ENCODE measurements around the gene MYL6B. TPM values are rescaled to one million over a fixed set of nuclear protein-coding genes. Genes with fewer than 3 reads are reported as not detected.

Gene MYL6B
- total RNA-seq, 4 donors from 2014 or later, result 28.5 to 39.4 (median 33.6) TPM

- Histone ChIP-seq H3K4me1 (peaks cover 52 to 73% (median 64%) of the 10 kb centered on the region in 4 donors), H3K9me3 (no peaks in the 10 kb centered on the region), H3K4me3 (peak overlapping the region in 1 of 4 donors; percentile 22), H3K36me3 (peaks cover 5 to 22% (median 21%) of the 10 kb centered on the region in 4 donors), H3K27me3 (no peaks in the 10 kb centered on the region), H3K27ac (replicated peaks in 1 of 4) (peak overlapping the region; percentile 79 to 98 (median 96))
- TF ChIP-seq POLR2AphosphoS5 (IDR thresholded peaks at IDR 0.05) (no peak), CTCF (IDR thresholded peaks at IDR 0.05) (no peak), POLR2A (IDR thresholded peaks at IDR 0.05; ENCODE audit: low read depth) (no peak), EP300 (IDR thresholded peaks at IDR 0.05) (no peak)
- no peak for DNase-seq (ENCODE audit: extremely low spot score)
- intact Hi-C loops (cut with DNase I), result loop anchor here (1.0 to 10.0 kb wide), 4 partner anchors 33 to 508 kb away; partner anchors contain the start of genes BAZ2A, SMARCC2 and SPRYD4
- 41% methylated on average over 3 of the region's 3 CpGs for WGBS
Measured at GRCh38 chr12:56126732-56127239, 25.6 kb upstream of the MYL6B start.

- intact Hi-C loops (cut with DNase I), result loop anchor here (2.0 to 10.0 kb wide), 3 partner anchors 61 to 507 kb away; partner anchors contain the start of genes BAZ2A, SMARCC2 and SPRYD4
- peaks cover 45 to 66% (median 58%) of the 10 kb centered on the region in 4 donors for H3K4me1 ChIP-seq
- H3K36me3 ChIP-seq, result peaks cover 11 to 25% (median 23%) of the 10 kb centered on the region in 4 donors
Measured at GRCh38 chr12:56127485-56127887, 24.9 kb upstream of the MYL6B start.

GRCh38 chr12:56127888-56128669 is 24.3 kb upstream of the MYL6B start, which contains the start of gene ESYT1:
Gene ESYT1, plus strand, starts transcription at chr12:56128267. Its CDS starts 53 bp downstream, at chr12:56128320.
- Histone ChIP-seq H3K4me1 (peaks cover 40 to 60% (median 52%) of the 10 kb centered on the region in 4 donors), H3K9me3 (no peaks in the 10 kb centered on the region), H3K4me3 (peak within 1 kb of the TSS; percentile 78 to 91 (median 87)), H3K27ac (replicated peaks in 1 of 4) (peak within 1 kb of the TSS; percentile 94 to 98 (median 98)), H3K36me3 (peaks cover 16 to 31% (median 28%) of the 10 kb centered on the region in 4 donors), H3K27me3 (no peaks in the 10 kb centered on the region)
- intact Hi-C loops (cut with DNase I), result loop anchor here (2.0 to 10.0 kb wide), 3 partner anchors 61 to 507 kb away; partner anchors contain the start of genes BAZ2A, SMARCC2 and SPRYD4
- WGBS, result 0% methylated on average over 29 of the region's 49 CpGs
- no peak for TF ChIP-seq EP300 (IDR thresholded peaks at IDR 0.05)
- TF ChIP-seq POLR2A (IDR thresholded peaks at IDR 0.05; ENCODE audit: low read depth), result peak; percentile 96
- TF ChIP-seq CTCF (IDR thresholded peaks at IDR 0.05), result peak in 1 of 3 experiments; percentile 13
- peak; percentile 99 for TF ChIP-seq POLR2AphosphoS5 (IDR thresholded peaks at IDR 0.05)
- peak; percentile 100 for DNase-seq (ENCODE audit: extremely low spot score)

More at GRCh38 chr12:56127485-56127887, 24.9 kb upstream of the MYL6B start:
- H3K4me3 ChIP-seq, result peak overlapping the region; percentile 51 to 91 (median 84)
- DNase-seq (ENCODE audit: extremely low spot score), result no peak
- H3K27me3 ChIP-seq, result no peaks in the 10 kb centered on the region
- no peaks in the 10 kb centered on the region for H3K9me3 ChIP-seq
- under 1% methylated on average over 8 of the region's 8 CpGs for WGBS
- TF ChIP-seq POLR2A (IDR thresholded peaks at IDR 0.05; ENCODE audit: low read depth) (no peak), EP300 (IDR thresholded peaks at IDR 0.05) (no peak), CTCF (IDR thresholded peaks at IDR 0.05) (no peak), POLR2AphosphoS5 (IDR thresholded peaks at IDR 0.05) (no peak)
- H3K27ac ChIP-seq (replicated peaks in 1 of 4), result peak overlapping the region; percentile 79 to 98 (median 96)

- Histone ChIP-seq H3K36me3 (peaks cover 23 to 37% (median 35%) of the 10 kb centered on the region in 4 donors), H3K4me3 (peak overlapping the region; percentile 78 to 91 (median 87)), H3K4me1 (peaks cover 37 to 55% (median 49%) of the 10 kb centered on the region in 4 donors), H3K27ac (replicated peaks in 1 of 4) (peak overlapping the region; percentile 94 to 98 (median 98)), H3K9me3 (no peaks in the 10 kb centered on the region), H3K27me3 (no peaks in the 10 kb centered on the region)
- no peak for DNase-seq (ENCODE audit: extremely low spot score)
- TF ChIP-seq EP300 (IDR thresholded peaks at IDR 0.05) (no peak), POLR2AphosphoS5 (IDR thresholded peaks at IDR 0.05) (no peak), CTCF (IDR thresholded peaks at IDR 0.05) (no peak), POLR2A (IDR thresholded peaks at IDR 0.05; ENCODE audit: low read depth) (no peak)
- 0% methylated on average over 19 of the region's 20 CpGs for WGBS
- intact Hi-C loops (cut with DNase I), result loop anchor here (10.0 kb wide), 2 partner anchors 336 to 506 kb away; partner anchors contain the start of genes BAZ2A and SPRYD4
Measured at GRCh38 chr12:56128670-56129205, 23.6 kb upstream of the MYL6B start.

All from esophagus muscularis mucosa (tissue), 4 donors.